A549 (cell line): ENCODE measurements around the gene CREB5. TPM values are rescaled to one million over a fixed set of nuclear protein-coding genes. Genes with fewer than 3 reads are reported as not detected.

Source experiments
- ATAC-seq, 2 experiments: fragments of 200-7000 bp in 1 of 2; fragments of >200 bp in 1 of 2; cut with Nextera tagmentation in 1 of 2; cut with Tn5 transposase in 1 of 2; 3 replicates each; pipeline versions ENCODE4 v1.8.0 to v1.9.1; 2018 to 2020; ENCODE audit warnings: mild to moderate bottlenecking in 1 of 2, moderate library complexity in 1 of 2
- CTCF ChIA-PET: fragments of 300-600 bp; sonication (Branson Sonifier 250); formaldehyde crosslinking; extraction: SDS; loops from one replicate; lab custom pipeline; 2021; ENCODE audit warnings: antibody characterized with exemption, inconsistent platforms; lab: Yijun Ruan, JAX
- POLR2A ChIA-PET: fragments of 350-600 bp; formaldehyde crosslinking; extraction: SDS; loops from one replicate; lab custom pipeline; 2021; ENCODE audit warnings: antibody characterized with exemption, inconsistent platforms; lab: Yijun Ruan, JAX
- DNase-seq, 2 experiments: peaks; one replicate each; pipeline versions ENCODE4 v3.0.0 to v3.0.0-alpha.2; 2011 to 2016; ENCODE audit warnings: low read depth in 1 of 2, low spot score in 1 of 2
- FAIRE-seq: peaks from 2 replicates; lab custom pipeline; 2011; peaks lifted over from hg19 to GRCh38; lab: Jason Lieb, UNC
- H3K27ac ChIP-seq, 2 experiments: fragments of >200 bp; sonication (Bioruptor Twin); formaldehyde crosslinking; 3 replicates each; pipeline ENCODE4 v1.5.1; 2016 to 2017
- H3K4me1 ChIP-seq: fragments of >200 bp; sonication (Bioruptor Twin); formaldehyde crosslinking; 3 replicates; pipeline ENCODE4 v1.6.1; 2016
- H3K4me2 ChIP-seq: fragments of >200 bp; sonication (Bioruptor Twin); formaldehyde crosslinking; 3 replicates; pipeline ENCODE4 v1.6.1; 2016
- H3K4me3 ChIP-seq: fragments of >200 bp; sonication (Bioruptor Twin); formaldehyde crosslinking; 3 replicates; pipeline ENCODE4 v1.5.1; 2016
- H3K9me3 ChIP-seq: fragments of >200 bp; sonication (Bioruptor Twin); formaldehyde crosslinking; 3 replicates; pipeline ENCODE4 v1.6.1; 2016
- BHLHE40 ChIP-seq: IDR thresholded peaks from 2 replicates; pipeline ENCODE4 v1.6.1; 2012; ENCODE audit warnings: low read depth, low read length, inconsistent platforms
- CBX8 ChIP-seq: fragments of 200-600 bp; sonication (generic); IDR thresholded peaks from 2 replicates; pipeline ENCODE4 v1.6.1; 2016
- CHD2 ChIP-seq: fragments of 150-350 bp; IDR thresholded peaks from 2 replicates; pipeline ENCODE4 v1.6.1; 2014; ENCODE audit warnings: low read length; ENCODE audit not compliant: partially characterized antibody
- EHF ChIP-seq: fragments of 250-450 bp; sonication (Bioruptor Pico); IDR thresholded peaks from 2 replicates; pipeline ENCODE4 v1.5.0; 2020; ENCODE audit warnings: mild to moderate bottlenecking
- EHMT2 ChIP-seq: fragments of 200-600 bp; sonication (generic); IDR thresholded peaks from 2 replicates; pipeline ENCODE4 v1.6.1; 2016; ENCODE audit warnings: antibody characterized with exemption, low read depth, mild to moderate bottlenecking, moderate library complexity
- ESRRA ChIP-seq: fragments of 150-350 bp; IDR thresholded peaks from 2 replicates; pipeline ENCODE4 v1.6.1; 2014; ENCODE audit warnings: mild to moderate bottlenecking, low read length, borderline replicate concordance
- HEYL ChIP-seq: fragments of 250-450 bp; sonication (Bioruptor Pico); IDR thresholded peaks from 2 replicates; pipeline ENCODE4 v1.8.0; 2021; ENCODE audit warnings: mild to moderate bottlenecking, moderate library complexity
- NPAS2 ChIP-seq: fragments of 250-450 bp; sonication (Bioruptor Pico); IDR thresholded peaks from 2 replicates; pipeline ENCODE4 v1.8.0; 2022; ENCODE audit warnings: mild to moderate bottlenecking, moderate library complexity, borderline replicate concordance
- POLR2A ChIP-seq: IDR thresholded peaks from 2 replicates; pipeline ENCODE4 v1.6.1; 2012; ENCODE audit warnings: mild to moderate bottlenecking, low read length
- RCOR1 ChIP-seq: fragments of 150-350 bp; IDR thresholded peaks from 2 replicates; pipeline ENCODE4 v1.6.1; 2014; ENCODE audit warnings: antibody characterized with exemption, low read length, low read depth
- TFCP2L1 ChIP-seq: fragments of 250-450 bp; sonication (Bioruptor Pico); IDR thresholded peaks from 2 replicates; pipeline ENCODE4 v1.5.0; 2021; ENCODE audit warnings: mild to moderate bottlenecking
- TP53 ChIP-seq: fragments of 250-450 bp; sonication (Bioruptor Pico); IDR thresholded peaks from 2 replicates; pipeline ENCODE4 v1.5.0; 2021; ENCODE audit warnings: mild to moderate bottlenecking, moderate library complexity
- ZNF302 ChIP-seq: fragments of 250-450 bp; sonication (Bioruptor Pico); IDR thresholded peaks from 2 replicates; pipeline ENCODE4 v1.9.0; 2021; ENCODE audit warnings: inconsistent platforms, mild to moderate bottlenecking, moderate library complexity
- WGBS: methylation state at CpG from one replicate; pipeline ENCODE4 v1.1.6; 2017; ENCODE audit errors: missing lambda C conversion rate; 5-methylcytosine and 5-hydroxymethylcytosine counted together
- polyA plus RNA-seq, 4 experiments: library from polyadenylated mRNA; depleted of rRNA in 3 of 4; stranded (reverse); fragments of >200 nt; fragmentation: RNase III in 1 of 4; extraction: RNeasy Plus Mini Kit Qiagen cat#74134 plus additional on column Dnase treatment in 1 of 4; gene quantifications; 2 replicates in 3 of 4; 3 replicates in 1 of 4; pipeline ENCODE4 v1.2.3, GENCODE V29; 2011 to 2017
- TF ChIP-seq, protein P1 (sequence below): fragments of >200 bp; sonication (Bioruptor Twin); formaldehyde crosslinking; IDR thresholded peaks from 3 replicates; pipeline ENCODE4 v1.6.1; 2016
- TF ChIP-seq, protein P2 (sequence below): fragments of 450-650 bp; IDR thresholded peaks from 2 replicates; pipeline ENCODE4 v1.6.1; 2014; ENCODE audit warnings: antibody characterized with exemption
- TF ChIP-seq, protein P3 (sequence below): fragments of >200 bp; sonication (Bioruptor Twin); formaldehyde crosslinking; IDR thresholded peaks from 3 replicates; pipeline ENCODE4 v1.5.1; 2016
- TF ChIP-seq, protein P4 (sequence below): fragments of 200-600 bp; sonication (generic); IDR thresholded peaks from 2 replicates; pipeline ENCODE4 v1.6.1; 2016; ENCODE audit warnings: antibody characterized with exemption, mild to moderate bottlenecking, moderate library complexity

The CREB5 gene
- polyA plus RNA-seq, 2 of the 4 experiments (the other 2 are of a cell fraction), result 0.61 to 1.5 TPM

DNA sequence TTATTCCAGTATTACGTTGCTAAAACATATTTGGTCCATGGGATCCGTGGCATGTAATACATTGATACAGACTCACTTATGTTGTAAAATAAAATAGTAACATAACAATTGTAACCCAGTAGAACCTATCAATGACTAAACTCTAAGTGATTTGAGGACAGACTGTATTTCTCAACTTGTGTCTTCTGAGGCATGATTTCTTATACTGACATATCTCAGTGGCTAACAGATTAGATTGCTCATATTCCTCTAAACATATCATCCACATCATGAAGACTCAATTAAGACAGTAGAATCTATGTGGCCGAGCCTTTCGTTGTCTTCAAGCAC lies 72.3 kb downstream of the CREB5 start:
- no peak overlapping the region for H3K4me2 ChIP-seq
- ATAC-seq (no peak), DNase-seq (no peak), FAIRE-seq (no peak)
- 31% methylated on average over 4 of the region's 4 CpGs for WGBS
- no peaks in the 10 kb centered on the region for H3K4me1 ChIP-seq
- H3K4me3 ChIP-seq, result no peak overlapping the region
- no peak overlapping the region for H3K27ac ChIP-seq
- no peaks in the 10 kb centered on the region for H3K9me3 ChIP-seq
- CTCF ChIA-PET, result no interaction called here
- TF ChIP-seq, protein P1, sequence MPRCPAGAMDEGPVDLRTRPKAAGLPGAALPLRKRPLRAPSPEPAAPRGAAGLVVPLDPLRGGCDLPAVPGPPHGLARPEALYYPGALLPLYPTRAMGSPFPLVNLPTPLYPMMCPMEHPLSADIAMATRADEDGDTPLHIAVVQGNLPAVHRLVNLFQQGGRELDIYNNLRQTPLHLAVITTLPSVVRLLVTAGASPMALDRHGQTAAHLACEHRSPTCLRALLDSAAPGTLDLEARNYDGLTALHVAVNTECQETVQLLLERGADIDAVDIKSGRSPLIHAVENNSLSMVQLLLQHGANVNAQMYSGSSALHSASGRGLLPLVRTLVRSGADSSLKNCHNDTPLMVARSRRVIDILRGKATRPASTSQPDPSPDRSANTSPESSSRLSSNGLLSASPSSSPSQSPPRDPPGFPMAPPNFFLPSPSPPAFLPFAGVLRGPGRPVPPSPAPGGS, result no peak
- no peak for TF ChIP-seq RCOR1
- TF ChIP-seq ZNF302, result no peak
- TF ChIP-seq TFCP2L1 (CRISPR knock-in tag), result no peak
- TF ChIP-seq CHD2, result no peak
- TF ChIP-seq CBX8, result no peak
- TF ChIP-seq EHMT2, result no peak
- TF ChIP-seq HEYL (CRISPR knock-in tag), result no peak
- TF ChIP-seq, protein P2, sequence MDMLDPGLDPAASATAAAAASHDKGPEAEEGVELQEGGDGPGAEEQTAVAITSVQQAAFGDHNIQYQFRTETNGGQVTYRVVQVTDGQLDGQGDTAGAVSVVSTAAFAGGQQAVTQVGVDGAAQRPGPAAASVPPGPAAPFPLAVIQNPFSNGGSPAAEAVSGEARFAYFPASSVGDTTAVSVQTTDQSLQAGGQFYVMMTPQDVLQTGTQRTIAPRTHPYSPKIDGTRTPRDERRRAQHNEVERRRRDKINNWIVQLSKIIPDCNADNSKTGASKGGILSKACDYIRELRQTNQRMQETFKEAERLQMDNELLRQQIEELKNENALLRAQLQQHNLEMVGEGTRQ, result no peak
- TF ChIP-seq, protein P3, sequence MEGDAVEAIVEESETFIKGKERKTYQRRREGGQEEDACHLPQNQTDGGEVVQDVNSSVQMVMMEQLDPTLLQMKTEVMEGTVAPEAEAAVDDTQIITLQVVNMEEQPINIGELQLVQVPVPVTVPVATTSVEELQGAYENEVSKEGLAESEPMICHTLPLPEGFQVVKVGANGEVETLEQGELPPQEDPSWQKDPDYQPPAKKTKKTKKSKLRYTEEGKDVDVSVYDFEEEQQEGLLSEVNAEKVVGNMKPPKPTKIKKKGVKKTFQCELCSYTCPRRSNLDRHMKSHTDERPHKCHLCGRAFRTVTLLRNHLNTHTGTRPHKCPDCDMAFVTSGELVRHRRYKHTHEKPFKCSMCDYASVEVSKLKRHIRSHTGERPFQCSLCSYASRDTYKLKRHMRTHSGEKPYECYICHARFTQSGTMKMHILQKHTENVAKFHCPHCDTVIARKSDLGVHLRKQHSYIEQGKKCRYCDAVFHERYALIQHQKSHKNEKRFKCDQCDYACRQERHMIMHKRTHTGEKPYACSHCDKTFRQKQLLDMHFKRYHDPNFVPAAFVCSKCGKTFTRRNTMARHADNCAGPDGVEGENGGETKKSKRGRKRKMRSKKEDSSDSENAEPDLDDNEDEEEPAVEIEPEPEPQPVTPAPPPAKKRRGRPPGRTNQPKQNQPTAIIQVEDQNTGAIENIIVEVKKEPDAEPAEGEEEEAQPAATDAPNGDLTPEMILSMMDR, result no peak
- no peak for TF ChIP-seq POLR2A
- TF ChIP-seq NPAS2 (CRISPR knock-in tag), result no peak
- no peak for TF ChIP-seq TP53 (CRISPR knock-in tag)
- POLR2A ChIA-PET, result no interaction called here

DNA sequence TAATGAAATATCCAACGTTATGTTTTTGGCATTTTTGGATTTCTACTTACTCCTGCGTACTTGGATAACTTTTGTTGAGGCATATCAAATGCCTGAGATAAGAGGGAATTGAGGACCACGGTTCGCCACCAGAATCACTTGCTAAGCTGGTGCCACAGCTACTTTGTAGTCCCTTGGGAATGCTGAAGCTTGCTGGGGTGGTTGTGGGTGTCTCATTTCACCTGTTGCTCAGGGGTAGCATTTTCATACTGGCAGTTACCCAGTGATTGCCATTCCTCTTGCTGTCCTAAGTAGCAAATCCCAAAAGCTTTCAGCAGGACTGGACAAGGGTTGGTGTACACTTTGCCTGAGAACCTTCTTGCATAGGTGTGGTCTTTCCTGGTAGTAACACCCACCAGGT lies 75.2 kb downstream of the CREB5 start:
- no peak overlapping the region for H3K4me3 ChIP-seq
- no peak for TF ChIP-seq POLR2A
- TF ChIP-seq NPAS2 (CRISPR knock-in tag), result no peak
- TF ChIP-seq, protein P4, sequence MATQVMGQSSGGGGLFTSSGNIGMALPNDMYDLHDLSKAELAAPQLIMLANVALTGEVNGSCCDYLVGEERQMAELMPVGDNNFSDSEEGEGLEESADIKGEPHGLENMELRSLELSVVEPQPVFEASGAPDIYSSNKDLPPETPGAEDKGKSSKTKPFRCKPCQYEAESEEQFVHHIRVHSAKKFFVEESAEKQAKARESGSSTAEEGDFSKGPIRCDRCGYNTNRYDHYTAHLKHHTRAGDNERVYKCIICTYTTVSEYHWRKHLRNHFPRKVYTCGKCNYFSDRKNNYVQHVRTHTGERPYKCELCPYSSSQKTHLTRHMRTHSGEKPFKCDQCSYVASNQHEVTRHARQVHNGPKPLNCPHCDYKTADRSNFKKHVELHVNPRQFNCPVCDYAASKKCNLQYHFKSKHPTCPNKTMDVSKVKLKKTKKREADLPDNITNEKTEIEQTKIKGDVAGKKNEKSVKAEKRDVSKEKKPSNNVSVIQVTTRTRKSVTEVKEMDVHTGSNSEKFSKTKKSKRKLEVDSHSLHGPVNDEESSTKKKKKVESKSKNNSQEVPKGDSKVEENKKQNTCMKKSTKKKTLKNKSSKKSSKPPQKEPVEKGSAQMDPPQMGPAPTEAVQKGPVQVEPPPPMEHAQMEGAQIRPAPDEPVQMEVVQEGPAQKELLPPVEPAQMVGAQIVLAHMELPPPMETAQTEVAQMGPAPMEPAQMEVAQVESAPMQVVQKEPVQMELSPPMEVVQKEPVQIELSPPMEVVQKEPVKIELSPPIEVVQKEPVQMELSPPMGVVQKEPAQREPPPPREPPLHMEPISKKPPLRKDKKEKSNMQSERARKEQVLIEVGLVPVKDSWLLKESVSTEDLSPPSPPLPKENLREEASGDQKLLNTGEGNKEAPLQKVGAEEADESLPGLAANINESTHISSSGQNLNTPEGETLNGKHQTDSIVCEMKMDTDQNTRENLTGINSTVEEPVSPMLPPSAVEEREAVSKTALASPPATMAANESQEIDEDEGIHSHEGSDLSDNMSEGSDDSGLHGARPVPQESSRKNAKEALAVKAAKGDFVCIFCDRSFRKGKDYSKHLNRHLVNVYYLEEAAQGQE, result no peak
- TF ChIP-seq BHLHE40, result no peak
- TF ChIP-seq EHF (CRISPR knock-in tag), result no peak
- TF ChIP-seq ESRRA, result no peak
- no peak for TF ChIP-seq TFCP2L1 (CRISPR knock-in tag)
- DNase-seq (no peak), FAIRE-seq (no peak), ATAC-seq (no peak)
- WGBS, result 49% methylated on average over 4 of the region's 4 CpGs
- no peaks in the 10 kb centered on the region for H3K4me1 ChIP-seq
- no peaks in the 10 kb centered on the region for H3K9me3 ChIP-seq
- POLR2A ChIA-PET, result no interaction called here
- no peak overlapping the region for H3K4me2 ChIP-seq
- CTCF ChIA-PET, result interaction anchor here (0.8 kb wide), 1 partner anchor 14 kb away, joined by 3 read pairs; no protein-coding TSS in a partner anchor
- H3K27ac ChIP-seq, result no peak overlapping the region
